ENCODE measurements around the gene ARHGAP1.

DNA sequence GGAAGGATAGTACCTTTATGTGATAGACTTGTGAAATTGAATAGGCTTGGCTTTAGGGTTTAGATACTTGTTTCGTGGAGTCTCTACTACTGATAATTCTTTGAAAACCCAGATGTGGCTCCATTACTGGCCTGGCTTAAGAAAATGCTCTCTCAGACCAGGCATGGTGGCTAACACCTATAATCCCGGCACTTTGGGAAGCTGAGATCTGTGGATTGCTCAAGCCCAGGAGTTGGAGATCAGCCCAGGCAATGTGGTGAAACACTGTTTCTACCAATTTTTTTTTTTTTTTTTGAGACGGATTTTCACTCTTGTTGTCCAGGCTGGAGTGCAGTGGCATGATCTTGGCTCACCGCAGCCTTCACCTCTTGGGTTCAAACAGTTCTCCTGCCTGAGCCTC, 42.2 kb downstream of the ARHGAP1 start:
- no peak for TF ChIP-seq POLR2AphosphoS5 (IDR thresholded peaks at IDR 0.05; ENCODE audit: low read depth)
- TF ChIP-seq, protein P1, sequence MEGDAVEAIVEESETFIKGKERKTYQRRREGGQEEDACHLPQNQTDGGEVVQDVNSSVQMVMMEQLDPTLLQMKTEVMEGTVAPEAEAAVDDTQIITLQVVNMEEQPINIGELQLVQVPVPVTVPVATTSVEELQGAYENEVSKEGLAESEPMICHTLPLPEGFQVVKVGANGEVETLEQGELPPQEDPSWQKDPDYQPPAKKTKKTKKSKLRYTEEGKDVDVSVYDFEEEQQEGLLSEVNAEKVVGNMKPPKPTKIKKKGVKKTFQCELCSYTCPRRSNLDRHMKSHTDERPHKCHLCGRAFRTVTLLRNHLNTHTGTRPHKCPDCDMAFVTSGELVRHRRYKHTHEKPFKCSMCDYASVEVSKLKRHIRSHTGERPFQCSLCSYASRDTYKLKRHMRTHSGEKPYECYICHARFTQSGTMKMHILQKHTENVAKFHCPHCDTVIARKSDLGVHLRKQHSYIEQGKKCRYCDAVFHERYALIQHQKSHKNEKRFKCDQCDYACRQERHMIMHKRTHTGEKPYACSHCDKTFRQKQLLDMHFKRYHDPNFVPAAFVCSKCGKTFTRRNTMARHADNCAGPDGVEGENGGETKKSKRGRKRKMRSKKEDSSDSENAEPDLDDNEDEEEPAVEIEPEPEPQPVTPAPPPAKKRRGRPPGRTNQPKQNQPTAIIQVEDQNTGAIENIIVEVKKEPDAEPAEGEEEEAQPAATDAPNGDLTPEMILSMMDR (IDR thresholded peaks at IDR 0.05; ENCODE audit: insufficient read depth, low read length): no peak
- no peak for TF ChIP-seq REST (IDR thresholded peaks at IDR 0.05; ENCODE audit: insufficient replicate concordance, low read depth)
